Inferior parietal cortex (tissue), 1 donor: ENCODE data around the gene MZT1.

ENCODE experiments used
- DNase-seq: peaks from one replicate; pipeline ENCODE4 v3.0.0-alpha.2; 2016; ENCODE audit errors: extremely low spot score

Gene MZT1

DNA sequence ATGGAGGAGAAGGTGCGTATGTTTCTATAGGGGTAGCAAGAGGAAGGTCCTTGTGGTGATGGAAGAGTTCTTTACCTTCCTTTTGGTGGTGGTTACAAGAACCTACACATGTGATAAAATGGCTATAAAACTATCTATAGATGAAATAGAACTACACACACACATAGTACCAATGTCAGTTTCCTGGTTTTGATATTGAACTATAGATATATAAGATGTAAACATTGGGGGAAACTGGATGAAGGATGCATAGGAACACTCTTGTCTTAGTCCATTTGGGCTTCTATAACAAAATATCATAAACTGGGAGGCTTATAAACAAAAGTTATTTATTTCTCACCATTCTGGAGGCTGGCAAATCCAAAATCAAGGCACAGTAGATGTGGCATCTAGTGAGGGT lies 47.1 kb downstream of the MZT1 start:
- no peak for DNase-seq

DNA sequence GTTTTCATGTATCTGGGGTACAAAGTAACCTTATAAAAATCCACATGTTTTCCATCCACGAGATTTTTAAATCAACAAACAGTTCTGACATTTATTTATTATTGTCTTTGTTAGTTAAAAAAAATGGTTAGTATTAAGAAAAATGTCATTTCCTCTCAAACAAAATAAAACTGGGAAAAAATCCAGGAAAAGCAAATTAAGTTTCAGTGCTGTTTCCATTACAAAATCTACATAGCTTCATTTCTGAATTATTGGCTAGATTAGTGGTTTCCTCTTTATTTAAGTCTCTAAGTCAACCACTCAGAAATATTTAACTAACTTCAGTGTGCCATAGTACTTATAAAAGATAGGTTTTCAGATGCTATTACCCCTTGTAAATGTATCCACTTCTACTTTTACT lies 49.1 kb downstream of the MZT1 start:
- no peak for DNase-seq

DNA sequence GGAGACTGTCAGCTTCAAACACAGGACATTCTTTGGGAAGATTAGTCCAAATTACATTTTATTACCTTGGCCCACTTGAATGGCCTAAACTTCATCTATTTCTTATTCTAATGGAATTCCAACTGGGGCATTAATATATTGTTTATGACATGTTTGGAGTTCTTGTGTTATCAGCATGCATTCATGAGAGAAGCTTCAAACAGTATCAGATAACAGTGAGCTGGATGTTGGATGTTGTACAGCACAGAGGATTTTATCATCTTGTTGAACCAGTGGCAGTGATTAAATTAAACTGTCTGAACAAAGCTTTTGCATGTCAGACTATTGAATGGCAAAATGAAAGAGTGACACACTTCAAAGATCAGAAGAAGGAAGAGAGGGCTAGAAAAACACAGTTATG lies 50.0 kb downstream of the MZT1 start:
- no peak for DNase-seq

DNA sequence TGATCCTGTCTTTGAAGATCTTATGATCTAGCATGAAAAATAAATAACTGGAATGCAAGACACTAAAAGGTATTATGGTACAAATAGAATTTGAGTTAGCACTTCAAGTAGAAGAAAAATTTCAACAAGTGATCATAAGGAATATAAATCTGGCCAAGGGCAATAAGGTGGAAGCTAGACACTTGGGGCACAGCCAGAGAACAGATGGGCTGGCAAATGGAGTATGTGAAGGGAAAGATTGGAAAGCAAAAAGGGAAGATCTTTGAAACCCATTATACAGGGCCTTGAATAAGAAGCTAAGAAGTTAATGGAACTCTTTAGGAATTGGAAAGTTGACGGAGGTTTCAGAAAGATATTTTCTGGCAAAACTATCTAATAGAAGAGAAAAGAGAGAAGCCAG lies 61.0 kb downstream of the MZT1 start:
- no peak for DNase-seq

GRCh38 chr13:72662548-72662947 lies 64.9 kb downstream of the MZT1 start:
- no peak for DNase-seq
